Activated T-cell treated with anti-CD3 and anti-CD28 coated beads, Interleukin-2, amount 50 U/mL, for 24 hours (primary cell): ENCODE results near the gene FKBP6.
"Not testable (repeated sequence)": the region's sequence is repeated elsewhere in the genome, so short reads cannot be mapped to it uniquely, and the experiment has no call there.

Experiments
- DNase-seq: peaks from one replicate; pipeline ENCODE4 v3.0.0-alpha.2; 2020
- H3K27ac Mint-ChIP-seq: 2 replicates; pipeline ENCODE4 v1.8.0; 2020; ENCODE audit warnings: mild to moderate bottlenecking, mixed read lengths
- H3K27me3 Mint-ChIP-seq: 2 replicates; pipeline ENCODE4 v1.8.0; 2020; ENCODE audit warnings: mixed read lengths
- H3K36me3 Mint-ChIP-seq: 2 replicates; pipeline ENCODE4 v1.8.0; 2020; ENCODE audit warnings: low read depth, mixed read lengths
- H3K4me1 Mint-ChIP-seq: 2 replicates; pipeline ENCODE4 v1.8.0; 2020; ENCODE audit warnings: low read depth, mixed read lengths
- H3K4me3 Mint-ChIP-seq: 2 replicates; pipeline ENCODE4 v1.8.0; 2020; ENCODE audit warnings: mild to moderate bottlenecking, moderate library complexity, mixed read lengths
- H3K9me3 Mint-ChIP-seq: 2 replicates; pipeline ENCODE4 v1.8.0; 2020; ENCODE audit warnings: mixed read lengths

Gene FKBP6

DNA sequence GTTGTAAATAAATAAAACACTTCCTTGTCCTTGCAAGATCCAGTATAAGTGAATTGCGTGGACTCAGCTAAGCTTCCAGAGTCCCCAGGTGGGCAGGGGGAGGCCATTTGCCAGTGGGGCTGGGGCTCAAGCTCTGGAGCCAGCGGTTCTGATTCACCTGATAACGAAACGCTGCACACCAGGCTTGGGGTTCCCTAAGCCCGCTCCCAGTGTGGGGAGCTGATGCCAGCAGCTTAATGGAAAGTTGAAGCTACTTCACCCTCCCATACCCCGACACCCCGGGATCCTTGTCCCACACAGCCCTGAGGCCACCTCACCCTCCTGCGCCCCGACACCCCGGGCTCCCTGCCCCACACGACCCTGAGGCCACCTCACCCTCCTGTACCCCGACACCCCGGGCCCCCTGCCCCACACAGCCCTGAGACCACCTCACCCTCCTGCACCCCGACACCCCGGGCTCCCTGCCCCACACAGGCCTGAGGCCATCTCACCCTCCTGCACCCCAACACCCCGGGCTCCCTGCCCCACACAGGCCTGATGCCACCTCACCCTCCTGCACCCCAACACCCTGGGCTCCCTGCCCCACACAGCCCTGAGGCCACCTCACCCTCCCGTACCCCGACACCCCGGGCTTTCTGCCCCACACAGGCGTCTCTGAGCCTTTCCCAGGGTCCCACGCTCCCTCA is 30.8 kb downstream of the FKBP6 start:
- DNase-seq = no peak
- Mint-ChIP-seq H3K36me3 (no peaks in the 10 kb centered on the region), H3K27me3 (peaks cover 11% of the 10 kb centered on the region), H3K4me3 (no peak overlapping the region), H3K4me1 (peaks cover 6% of the 10 kb centered on the region), H3K9me3 (no peaks in the 10 kb centered on the region), H3K27ac (no peak overlapping the region)

DNA sequence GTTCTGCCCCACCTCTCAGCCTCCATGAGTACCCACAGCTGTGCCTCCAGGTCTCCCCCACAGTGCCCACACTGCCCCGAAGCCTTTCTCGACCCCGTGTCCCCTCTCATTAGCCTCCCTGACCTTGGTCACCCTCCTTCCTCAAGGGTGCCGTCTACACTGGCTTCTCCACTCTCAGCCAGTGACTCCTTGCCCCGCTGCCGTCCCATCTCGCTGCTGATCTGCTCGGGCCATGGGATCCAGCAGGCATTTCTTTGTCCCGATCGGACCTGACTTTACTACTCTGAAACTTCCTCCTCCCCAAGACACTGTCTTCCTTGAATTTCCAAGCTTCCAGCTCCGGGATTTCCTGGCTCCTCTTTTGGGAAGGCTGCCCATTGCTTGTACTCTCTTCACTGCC is 31.3 kb downstream of the FKBP6 start:
- Mint-ChIP-seq H3K36me3 (no peaks in the 10 kb centered on the region), H3K4me3 (no peak overlapping the region), H3K27me3 (peaks cover 11% of the 10 kb centered on the region), H3K27ac (no peak overlapping the region), H3K4me1 (peaks cover 6% of the 10 kb centered on the region), H3K9me3 (no peaks in the 10 kb centered on the region)
- no peak for DNase-seq

DNA sequence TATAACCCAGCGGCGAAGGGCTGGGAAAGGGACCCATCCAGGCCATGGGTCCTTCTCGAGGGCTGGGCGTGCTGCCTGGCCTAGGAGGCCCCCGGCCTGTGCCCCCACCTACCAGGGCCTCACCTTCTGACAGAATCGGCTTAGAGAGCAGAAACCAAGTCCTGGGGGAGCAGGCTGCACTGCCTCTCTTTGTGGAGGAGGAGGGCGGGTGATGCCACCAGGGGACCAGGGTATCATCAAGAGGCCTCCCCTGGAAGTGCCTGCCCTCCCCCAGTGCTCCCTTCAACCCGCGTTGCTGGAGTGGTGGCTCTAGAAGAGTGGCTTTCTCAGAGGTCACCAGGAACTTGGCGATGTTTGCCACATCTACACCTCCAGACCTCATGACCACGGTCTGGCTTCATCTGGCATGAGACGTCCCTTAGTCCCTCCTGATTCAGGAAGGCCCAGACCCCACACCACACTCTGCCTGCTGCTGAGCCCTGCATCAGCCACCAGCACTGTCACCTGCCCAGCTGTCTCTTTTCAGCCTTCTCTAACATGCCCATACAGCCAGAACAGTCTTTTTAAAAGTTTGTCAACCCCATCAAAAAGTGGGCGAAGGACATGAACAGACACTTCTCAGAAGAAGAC is 31.9 kb downstream of the FKBP6 start:
- no peak for DNase-seq
- Mint-ChIP-seq H3K4me3 (no peak overlapping the region), H3K9me3 (no peaks in the 10 kb centered on the region), H3K27ac (no peak overlapping the region), H3K27me3 (peaks cover 11% of the 10 kb centered on the region), H3K36me3 (no peaks in the 10 kb centered on the region), H3K4me1 (peaks cover 6% of the 10 kb centered on the region)

DNA sequence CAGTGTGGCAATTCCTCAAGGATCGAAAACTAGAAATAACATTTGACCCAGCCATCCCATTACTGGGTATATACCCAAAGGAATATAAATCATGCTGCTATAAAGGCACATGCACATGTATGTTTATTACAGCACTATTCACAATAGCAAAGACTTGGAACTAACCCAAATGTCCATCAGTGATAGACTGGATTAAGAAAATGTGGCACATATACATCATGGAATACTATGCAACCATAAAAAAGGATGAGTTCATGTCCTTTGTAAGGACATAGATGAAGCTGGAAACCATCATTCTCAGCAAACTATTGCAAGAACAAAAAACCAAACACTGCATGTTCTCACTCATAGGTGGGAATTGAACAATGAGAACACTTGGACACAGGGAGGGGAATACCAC is 32.6 kb downstream of the FKBP6 start:
- not testable (repeated sequence) for H3K4me3 Mint-ChIP-seq, H3K4me1 Mint-ChIP-seq, DNase-seq, H3K9me3 Mint-ChIP-seq, H3K36me3 Mint-ChIP-seq, H3K27ac Mint-ChIP-seq
- peaks cover 11% of the 10 kb centered on the region for H3K27me3 Mint-ChIP-seq

DNA sequence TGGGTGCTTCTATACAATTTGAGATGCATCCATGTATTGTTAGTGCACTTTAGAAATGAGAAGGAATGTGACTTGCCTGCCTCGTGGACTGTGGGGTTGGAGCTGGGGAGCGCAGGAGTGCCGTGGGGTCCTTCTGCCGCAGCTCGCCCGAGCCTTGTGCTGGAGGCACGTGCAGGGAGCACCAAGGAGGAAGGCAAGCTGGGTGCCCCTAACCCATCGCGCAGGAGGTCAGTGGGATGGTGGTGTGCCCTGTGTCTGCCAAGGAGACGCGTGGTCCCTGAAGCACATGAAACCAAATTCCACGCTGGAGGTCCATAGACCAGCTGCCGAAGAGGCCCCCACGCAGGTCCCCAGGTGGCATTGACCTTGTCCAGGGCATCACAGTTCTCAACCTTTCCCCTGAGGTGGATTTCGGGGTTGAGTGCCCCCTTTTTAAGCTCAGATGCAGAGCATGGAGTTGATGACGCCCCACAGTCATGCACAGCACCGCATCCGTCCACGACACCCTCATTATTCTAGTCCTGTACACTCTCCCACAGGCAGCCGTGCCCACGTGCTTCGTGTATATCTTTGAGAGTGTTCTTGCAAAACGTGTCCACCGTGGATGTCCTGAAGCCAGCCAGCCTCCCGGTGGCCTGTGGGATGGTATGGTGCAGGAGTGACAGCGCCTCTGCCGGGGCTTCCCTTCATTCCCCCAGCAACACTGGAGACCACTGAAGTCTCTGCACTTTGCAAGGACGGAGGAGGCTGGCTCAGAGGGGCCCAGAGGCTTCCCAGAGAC is 35.5 kb downstream of the FKBP6 start:
- H3K4me1 Mint-ChIP-seq = peaks cover 3% of the 10 kb centered on the region
- no peak for DNase-seq
- H3K36me3 Mint-ChIP-seq = no peaks in the 10 kb centered on the region
- H3K27me3 Mint-ChIP-seq = peaks cover 11% of the 10 kb centered on the region
- no peak overlapping the region for H3K27ac Mint-ChIP-seq
- no peaks in the 10 kb centered on the region for H3K9me3 Mint-ChIP-seq
- no peak overlapping the region for H3K4me3 Mint-ChIP-seq

DNA sequence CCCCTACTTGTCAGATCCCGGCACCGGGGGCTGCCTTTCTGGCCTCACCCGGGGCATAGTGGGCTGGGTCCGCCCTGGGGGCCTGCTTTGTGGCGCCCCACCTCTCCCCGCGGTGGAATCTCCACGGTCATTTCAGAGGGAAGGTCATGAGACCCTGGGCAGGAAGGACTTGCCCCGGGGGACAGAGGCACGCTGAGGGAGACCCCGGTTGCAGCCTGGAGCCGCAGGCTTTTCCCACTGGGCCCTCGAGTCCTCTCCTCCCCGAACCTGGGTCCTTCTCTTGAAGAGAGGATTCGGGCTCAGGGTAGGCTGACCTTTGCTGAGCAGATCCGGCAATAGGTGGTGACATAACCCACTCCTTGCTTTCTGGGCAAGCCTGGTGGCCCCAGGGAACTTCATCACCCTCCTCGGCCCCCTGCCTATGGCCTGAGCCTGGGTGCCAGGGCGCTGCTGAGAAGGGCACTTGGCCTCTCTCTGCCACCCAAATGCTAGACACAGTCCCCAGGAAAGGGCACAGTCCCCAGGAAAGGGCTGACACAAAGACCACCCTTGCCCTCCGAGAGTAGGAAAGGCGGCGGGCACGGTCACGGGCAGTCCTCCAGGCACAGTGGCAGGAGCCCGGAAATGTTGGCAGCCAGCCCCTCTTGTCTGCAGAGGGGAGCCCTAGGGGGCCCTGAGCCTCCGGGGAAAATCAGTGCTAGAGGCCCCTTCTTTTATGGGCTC is 36.2 kb downstream of the FKBP6 start:
- Mint-ChIP-seq H3K36me3 (no peaks in the 10 kb centered on the region), H3K4me3 (no peak overlapping the region), H3K9me3 (no peaks in the 10 kb centered on the region), H3K4me1 (peaks cover 2% of the 10 kb centered on the region), H3K27ac (no peak overlapping the region), H3K27me3 (peaks cover 10% of the 10 kb centered on the region)
- DNase-seq = no peak

DNA sequence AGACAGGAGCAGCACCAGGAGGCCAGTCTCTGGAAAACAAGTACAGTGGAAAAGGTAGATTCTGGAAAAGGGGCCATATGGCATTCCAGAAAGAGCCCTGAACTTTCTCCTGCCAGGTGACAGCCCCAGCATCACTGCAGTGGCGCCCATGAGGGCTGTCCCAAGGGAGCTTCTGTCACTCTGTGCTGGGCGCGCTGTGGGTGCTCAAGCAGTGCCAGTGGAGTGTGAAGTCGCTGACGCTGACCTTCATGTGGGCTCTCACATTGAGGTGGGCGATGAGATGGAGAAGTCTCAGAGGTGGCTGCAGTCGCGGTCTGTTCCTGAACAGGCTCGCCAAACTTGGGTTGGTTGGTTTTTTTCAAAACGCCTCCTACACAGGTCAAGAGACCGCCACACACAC is 38.2 kb downstream of the FKBP6 start:
- Mint-ChIP-seq H3K4me1 (peaks cover 2% of the 10 kb centered on the region), H3K36me3 (no peaks in the 10 kb centered on the region), H3K9me3 (no peaks in the 10 kb centered on the region), H3K4me3 (no peak overlapping the region), H3K27ac (no peak overlapping the region), H3K27me3 (no peaks in the 10 kb centered on the region)
- DNase-seq = no peak

DNA sequence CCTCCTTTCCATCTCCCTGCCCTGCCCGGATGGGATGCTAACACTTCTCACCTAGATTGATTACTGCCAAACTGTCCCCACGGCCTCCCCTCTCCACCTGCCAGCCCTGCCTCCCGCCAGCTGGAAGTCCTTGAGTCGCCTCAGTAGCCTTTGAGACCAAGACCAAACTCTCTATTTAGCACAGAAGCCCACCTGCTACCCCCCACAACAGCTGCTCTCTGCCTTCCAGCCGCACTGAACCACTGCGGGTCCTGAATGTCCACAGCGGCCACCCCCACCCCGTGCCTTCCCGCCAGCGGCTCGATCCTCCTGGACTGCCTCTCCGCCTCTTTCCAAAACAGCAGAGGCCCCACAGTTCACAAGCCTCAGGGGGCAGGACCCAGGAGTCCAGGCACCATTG is 39.0 kb downstream of the FKBP6 start:
- no peak for DNase-seq
- H3K9me3 Mint-ChIP-seq = no peaks in the 10 kb centered on the region
- H3K27ac Mint-ChIP-seq = no peak overlapping the region
- no peaks in the 10 kb centered on the region for H3K36me3 Mint-ChIP-seq
- H3K4me3 Mint-ChIP-seq = no peak overlapping the region
- peaks cover 2% of the 10 kb centered on the region for H3K4me1 Mint-ChIP-seq
- H3K27me3 Mint-ChIP-seq = no peaks in the 10 kb centered on the region

DNA sequence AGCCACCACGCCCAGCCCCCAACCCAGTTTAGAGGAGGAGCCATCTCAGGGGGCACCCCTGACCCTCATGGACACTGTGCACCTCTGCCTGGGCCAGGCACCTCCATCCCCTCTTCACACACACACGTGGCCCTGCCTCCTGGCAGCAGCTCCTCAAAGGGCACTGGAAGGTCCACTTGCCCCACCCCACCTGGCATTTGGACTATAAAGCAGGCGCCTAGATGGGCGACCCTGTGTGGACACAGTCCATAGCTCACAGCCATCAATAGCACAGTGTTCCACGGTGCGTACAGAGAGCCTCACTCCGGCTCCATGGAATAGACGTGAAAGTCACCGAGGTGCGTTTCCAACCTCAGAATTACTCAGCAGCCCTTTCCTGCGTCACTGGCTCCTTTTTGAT is 41.0 kb downstream of the FKBP6 start:
- H3K36me3 Mint-ChIP-seq = no peaks in the 10 kb centered on the region
- no peak for DNase-seq
- H3K27ac Mint-ChIP-seq = no peak overlapping the region
- H3K4me3 Mint-ChIP-seq = no peak overlapping the region
- no peaks in the 10 kb centered on the region for H3K27me3 Mint-ChIP-seq
- H3K9me3 Mint-ChIP-seq = no peaks in the 10 kb centered on the region
- peaks cover 2% of the 10 kb centered on the region for H3K4me1 Mint-ChIP-seq

DNA sequence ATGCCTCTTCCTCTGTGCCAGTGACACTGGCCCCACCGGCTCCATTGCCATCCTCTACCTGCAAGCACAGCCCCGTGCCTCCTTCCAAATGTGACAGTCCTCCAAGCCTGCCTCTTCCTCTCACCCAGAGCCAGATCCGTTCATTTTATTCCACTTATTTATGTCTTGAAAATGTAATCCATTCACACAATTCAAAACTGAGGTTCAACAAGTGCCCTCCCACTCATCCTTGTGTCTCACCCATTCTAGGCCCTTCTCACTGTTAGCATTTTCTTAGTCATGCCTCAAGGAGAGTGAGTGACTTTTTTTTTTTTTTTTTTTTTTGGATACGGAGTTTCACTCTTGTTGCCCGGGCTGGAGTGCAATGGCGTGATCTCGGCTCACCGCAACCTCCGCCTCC is 41.7 kb downstream of the FKBP6 start:
- no peak for DNase-seq
- Mint-ChIP-seq H3K9me3 (no peaks in the 10 kb centered on the region), H3K4me3 (no peak overlapping the region), H3K4me1 (peaks cover 2% of the 10 kb centered on the region), H3K36me3 (no peaks in the 10 kb centered on the region), H3K27ac (no peak overlapping the region), H3K27me3 (no peaks in the 10 kb centered on the region)

DNA sequence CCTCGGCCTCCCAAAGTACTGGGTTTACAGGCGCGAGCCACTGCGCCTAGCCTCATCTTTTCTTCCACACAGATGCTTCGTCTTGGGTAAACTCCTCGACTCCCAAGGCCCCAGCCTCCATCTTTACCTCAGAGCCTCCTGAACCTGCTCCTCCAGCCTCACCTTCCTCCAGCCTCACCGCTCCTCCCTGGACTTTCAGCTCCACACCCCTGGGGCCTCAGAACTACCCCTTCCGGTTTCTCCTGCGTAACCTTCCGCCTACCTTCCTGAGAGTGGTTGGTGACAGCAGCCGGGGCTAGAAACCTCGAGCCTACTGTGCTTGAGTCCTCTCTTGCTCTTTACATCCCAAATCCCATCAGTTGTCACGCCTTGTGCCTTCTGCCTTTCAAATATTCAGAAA is 45.8 kb downstream of the FKBP6 start:
- Mint-ChIP-seq H3K4me3 (no peak overlapping the region), H3K36me3 (no peaks in the 10 kb centered on the region), H3K9me3 (no peaks in the 10 kb centered on the region), H3K27ac (no peak overlapping the region), H3K27me3 (peaks cover 28% of the 10 kb centered on the region), H3K4me1 (no peaks in the 10 kb centered on the region)
- DNase-seq = no peak

DNA sequence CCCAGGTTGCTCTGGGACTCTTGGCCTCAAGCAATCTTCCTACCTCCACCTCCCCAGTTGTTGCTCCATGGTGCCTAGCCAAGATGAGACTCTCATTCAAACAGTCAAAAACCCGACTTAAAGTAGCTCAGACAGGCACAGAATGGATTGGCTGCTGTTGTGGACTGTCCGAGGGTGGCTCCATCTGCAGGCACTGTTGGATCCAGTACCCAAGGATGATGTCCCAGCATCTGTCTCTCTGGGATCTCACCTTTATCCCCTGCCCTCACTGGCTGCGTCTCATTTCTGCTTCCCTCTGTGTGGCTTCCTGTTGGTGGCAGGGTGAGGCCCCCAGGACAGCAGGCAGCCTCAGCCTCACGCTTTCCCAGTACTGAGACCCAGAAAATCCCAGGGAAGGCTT is 48.3 kb downstream of the FKBP6 start:
- H3K4me1 Mint-ChIP-seq, DNase-seq, H3K36me3 Mint-ChIP-seq, H3K27ac Mint-ChIP-seq, H3K4me3 Mint-ChIP-seq, H3K9me3 Mint-ChIP-seq: not testable (repeated sequence)
- peaks cover 31% of the 10 kb centered on the region for H3K27me3 Mint-ChIP-seq

DNA sequence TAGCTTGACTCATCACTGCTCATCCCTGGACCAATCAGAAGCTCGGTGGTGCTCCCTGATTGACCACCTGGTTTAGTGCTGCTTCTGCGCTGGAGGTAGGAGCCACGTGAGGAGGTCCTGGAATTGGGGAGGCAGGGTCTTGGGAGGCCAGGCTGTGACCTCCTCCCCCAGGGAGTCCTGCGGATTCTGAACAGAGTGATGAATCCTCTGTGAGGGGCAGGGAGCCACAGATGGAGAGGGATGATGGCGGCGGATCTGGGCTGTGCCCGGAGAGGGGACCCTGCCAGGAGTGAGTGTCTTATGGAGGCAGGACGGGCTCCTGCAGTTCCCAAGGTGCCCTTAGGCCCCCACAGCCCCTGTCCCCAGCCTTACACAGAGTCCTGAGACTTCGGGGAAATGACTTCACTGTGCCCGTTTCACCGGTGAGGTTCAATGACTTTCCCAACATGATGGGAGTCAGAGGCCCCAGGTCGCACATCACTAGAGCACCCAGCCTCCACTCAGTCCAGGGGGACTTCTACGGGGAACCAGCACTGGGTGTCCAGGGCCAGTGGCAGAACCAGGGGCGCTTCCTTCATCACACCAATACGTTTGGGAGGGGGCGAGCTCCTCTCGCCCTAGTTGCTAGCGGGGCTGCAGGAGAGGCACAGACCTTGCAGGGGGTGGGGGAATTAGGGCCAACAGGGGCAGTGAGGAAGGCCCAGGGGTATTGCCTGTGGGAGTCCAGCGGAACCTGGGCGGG is 48.9 kb downstream of the FKBP6 start:
- Mint-ChIP-seq H3K36me3 (no peaks in the 10 kb centered on the region), H3K27ac (no peak overlapping the region), H3K9me3 (no peaks in the 10 kb centered on the region), H3K27me3 (peaks cover 32% of the 10 kb centered on the region), H3K4me3 (no peak overlapping the region), H3K4me1 (no peaks in the 10 kb centered on the region)
- no peak for DNase-seq
